Measurements from ENCODE around the gene THRB.

The THRB gene

GRCh38 chr3:24180616-24181015 is 314.0 kb downstream of the THRB start:
- no peak for DNase-seq (ENCODE audit: low read depth)

- DNase-seq (ENCODE audit: low read depth): no peak
These were observed 317.4 kb downstream of the THRB start for GRCh38 chr3:24177201-24177600.

GRCh38 chr3:24174614-24175013 is 320.0 kb downstream of the THRB start:
- DNase-seq (ENCODE audit: low read depth): no peak

- no peak for DNase-seq (ENCODE audit: low read depth)
These were observed 325.7 kb downstream of the THRB start for GRCh38 chr3:24168977-24169376.

GRCh38 chr3:24167429-24167828 is 327.2 kb downstream of the THRB start:
- DNase-seq (ENCODE audit: low read depth): no peak

GRCh38 chr3:24166515-24166914 is 328.1 kb downstream of the THRB start:
- DNase-seq (ENCODE audit: low read depth): no peak

- DNase-seq (ENCODE audit: low read depth): no peak
These were observed 329.1 kb downstream of the THRB start for GRCh38 chr3:24165603-24165982.

GRCh38 chr3:24164967-24165602 is 329.6 kb downstream of the THRB start:
- no peak for DNase-seq (ENCODE audit: low read depth)

- DNase-seq (ENCODE audit: low read depth): no peak
These were observed 331.7 kb downstream of the THRB start for GRCh38 chr3:24162929-24163328.

- DNase-seq (ENCODE audit: low read depth): no peak
These were observed 332.8 kb downstream of the THRB start for GRCh38 chr3:24161841-24162240.

GRCh38 chr3:24160424-24161095 is 334.1 kb downstream of the THRB start:
- DNase-seq (ENCODE audit: low read depth): no peak

GRCh38 chr3:24158761-24159454 is 335.7 kb downstream of the THRB start:
- DNase-seq (ENCODE audit: low read depth): no peak

GRCh38 chr3:24157106-24157505 is 337.5 kb downstream of the THRB start:
- DNase-seq (ENCODE audit: low read depth): no peak

GRCh38 chr3:24156466-24156865 is 338.2 kb downstream of the THRB start:
- DNase-seq (ENCODE audit: low read depth): no peak

- no peak for DNase-seq (ENCODE audit: low read depth)
These were observed 339.4 kb downstream of the THRB start for GRCh38 chr3:24155276-24155675.

- no peak for DNase-seq (ENCODE audit: low read depth)
These were observed 339.9 kb downstream of the THRB start for GRCh38 chr3:24154781-24155180.

- DNase-seq (ENCODE audit: low read depth): no peak
These were observed 340.5 kb downstream of the THRB start for GRCh38 chr3:24154013-24154695.

GRCh38 chr3:24151594-24151993 is 343.1 kb downstream of the THRB start:
- no peak for DNase-seq (ENCODE audit: low read depth)

- no peak for DNase-seq (ENCODE audit: low read depth)
These were observed 345.6 kb downstream of the THRB start for GRCh38 chr3:24149032-24149431.

GRCh38 chr3:24145981-24146822 is 348.4 kb downstream of the THRB start:
- DNase-seq (ENCODE audit: low read depth): no peak

GRCh38 chr3:24145481-24145880 is 349.2 kb downstream of the THRB start:
- DNase-seq (ENCODE audit: low read depth): no peak

GRCh38 chr3:24142127-24142526 is 352.5 kb downstream of the THRB start:
- no peak for DNase-seq (ENCODE audit: low read depth)

Measured in activated gamma-delta T cell treated with anti-CD3 and anti-CD28 coated beads, Interleukin-2, amount 50 U/mL, for 16 hours (primary cell).